Panc1 (cell line): Measurements from ENCODE around the gene MLLT3.

Source experiments
- POLR2AphosphoS5 ChIP-seq: IDR thresholded peaks from 2 replicates; pipeline ENCODE4 v1.6.1; 2012; ENCODE audit warnings: mild to moderate bottlenecking, low read depth, low read length, moderate library complexity
- SIN3A ChIP-seq: IDR thresholded peaks from 2 replicates; pipeline ENCODE4 v1.6.1; 2012; ENCODE audit warnings: low read depth, mild to moderate bottlenecking, low read length, moderate library complexity, borderline replicate concordance; ENCODE audit not compliant: insufficient read depth
- TCF7L2 ChIP-seq: IDR thresholded peaks from 2 replicates; pipeline ENCODE4 v1.6.1; 2011; ENCODE audit warnings: mild to moderate bottlenecking, low read depth, low read length, inconsistent platforms
- TF ChIP-seq, protein P1 (sequence below): fragments of 450-650 bp; IDR thresholded peaks from 2 replicates; pipeline ENCODE4 v1.5.1; 2017; ENCODE audit warnings: mild to moderate bottlenecking
- TF ChIP-seq, protein P2 (sequence below), 2 experiments: IDR thresholded peaks; 2 replicates each; pipeline ENCODE4 v1.6.1; 2011 to 2012; ENCODE audit warnings: low read depth in 2 of 2, control low read depth in 1 of 2, low read length in 1 of 2, mild to moderate bottlenecking in 1 of 2, moderate library complexity in 1 of 2; ENCODE audit not compliant: insufficient read depth in 1 of 2

DNA sequence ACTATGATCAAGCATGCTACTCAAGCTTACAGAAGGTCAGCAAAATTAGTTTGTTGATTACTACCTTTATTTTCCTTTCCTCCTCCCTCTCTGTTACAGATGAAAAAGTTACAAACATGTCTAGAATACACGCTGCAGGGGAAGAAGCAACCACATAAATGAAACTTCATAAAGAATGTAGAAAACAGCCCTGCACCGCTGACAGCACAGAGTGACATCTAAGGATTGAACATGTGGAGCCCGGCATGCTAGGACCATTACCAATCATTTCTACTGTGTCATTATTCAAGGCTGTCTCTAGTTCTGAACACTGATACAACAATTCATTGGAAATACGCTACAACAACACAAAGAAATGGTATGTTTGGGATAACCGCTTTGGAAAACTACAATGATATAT lies 261.1 kb downstream of the MLLT3 start:
- TF ChIP-seq POLR2AphosphoS5 (no peak), SIN3A (no peak), TCF7L2 (no peak)
- TF ChIP-seq, protein P1, sequence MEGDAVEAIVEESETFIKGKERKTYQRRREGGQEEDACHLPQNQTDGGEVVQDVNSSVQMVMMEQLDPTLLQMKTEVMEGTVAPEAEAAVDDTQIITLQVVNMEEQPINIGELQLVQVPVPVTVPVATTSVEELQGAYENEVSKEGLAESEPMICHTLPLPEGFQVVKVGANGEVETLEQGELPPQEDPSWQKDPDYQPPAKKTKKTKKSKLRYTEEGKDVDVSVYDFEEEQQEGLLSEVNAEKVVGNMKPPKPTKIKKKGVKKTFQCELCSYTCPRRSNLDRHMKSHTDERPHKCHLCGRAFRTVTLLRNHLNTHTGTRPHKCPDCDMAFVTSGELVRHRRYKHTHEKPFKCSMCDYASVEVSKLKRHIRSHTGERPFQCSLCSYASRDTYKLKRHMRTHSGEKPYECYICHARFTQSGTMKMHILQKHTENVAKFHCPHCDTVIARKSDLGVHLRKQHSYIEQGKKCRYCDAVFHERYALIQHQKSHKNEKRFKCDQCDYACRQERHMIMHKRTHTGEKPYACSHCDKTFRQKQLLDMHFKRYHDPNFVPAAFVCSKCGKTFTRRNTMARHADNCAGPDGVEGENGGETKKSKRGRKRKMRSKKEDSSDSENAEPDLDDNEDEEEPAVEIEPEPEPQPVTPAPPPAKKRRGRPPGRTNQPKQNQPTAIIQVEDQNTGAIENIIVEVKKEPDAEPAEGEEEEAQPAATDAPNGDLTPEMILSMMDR: no peak
- TF ChIP-seq, protein P2, sequence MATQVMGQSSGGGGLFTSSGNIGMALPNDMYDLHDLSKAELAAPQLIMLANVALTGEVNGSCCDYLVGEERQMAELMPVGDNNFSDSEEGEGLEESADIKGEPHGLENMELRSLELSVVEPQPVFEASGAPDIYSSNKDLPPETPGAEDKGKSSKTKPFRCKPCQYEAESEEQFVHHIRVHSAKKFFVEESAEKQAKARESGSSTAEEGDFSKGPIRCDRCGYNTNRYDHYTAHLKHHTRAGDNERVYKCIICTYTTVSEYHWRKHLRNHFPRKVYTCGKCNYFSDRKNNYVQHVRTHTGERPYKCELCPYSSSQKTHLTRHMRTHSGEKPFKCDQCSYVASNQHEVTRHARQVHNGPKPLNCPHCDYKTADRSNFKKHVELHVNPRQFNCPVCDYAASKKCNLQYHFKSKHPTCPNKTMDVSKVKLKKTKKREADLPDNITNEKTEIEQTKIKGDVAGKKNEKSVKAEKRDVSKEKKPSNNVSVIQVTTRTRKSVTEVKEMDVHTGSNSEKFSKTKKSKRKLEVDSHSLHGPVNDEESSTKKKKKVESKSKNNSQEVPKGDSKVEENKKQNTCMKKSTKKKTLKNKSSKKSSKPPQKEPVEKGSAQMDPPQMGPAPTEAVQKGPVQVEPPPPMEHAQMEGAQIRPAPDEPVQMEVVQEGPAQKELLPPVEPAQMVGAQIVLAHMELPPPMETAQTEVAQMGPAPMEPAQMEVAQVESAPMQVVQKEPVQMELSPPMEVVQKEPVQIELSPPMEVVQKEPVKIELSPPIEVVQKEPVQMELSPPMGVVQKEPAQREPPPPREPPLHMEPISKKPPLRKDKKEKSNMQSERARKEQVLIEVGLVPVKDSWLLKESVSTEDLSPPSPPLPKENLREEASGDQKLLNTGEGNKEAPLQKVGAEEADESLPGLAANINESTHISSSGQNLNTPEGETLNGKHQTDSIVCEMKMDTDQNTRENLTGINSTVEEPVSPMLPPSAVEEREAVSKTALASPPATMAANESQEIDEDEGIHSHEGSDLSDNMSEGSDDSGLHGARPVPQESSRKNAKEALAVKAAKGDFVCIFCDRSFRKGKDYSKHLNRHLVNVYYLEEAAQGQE (IDR thresholded peaks at IDR 0.05; ENCODE audit: insufficient read depth in 1 of 2, low read depth in 2 of 2, low read length in 1 of 2): no peak
